ENCODE results near the gene SHISA9.

DNA sequence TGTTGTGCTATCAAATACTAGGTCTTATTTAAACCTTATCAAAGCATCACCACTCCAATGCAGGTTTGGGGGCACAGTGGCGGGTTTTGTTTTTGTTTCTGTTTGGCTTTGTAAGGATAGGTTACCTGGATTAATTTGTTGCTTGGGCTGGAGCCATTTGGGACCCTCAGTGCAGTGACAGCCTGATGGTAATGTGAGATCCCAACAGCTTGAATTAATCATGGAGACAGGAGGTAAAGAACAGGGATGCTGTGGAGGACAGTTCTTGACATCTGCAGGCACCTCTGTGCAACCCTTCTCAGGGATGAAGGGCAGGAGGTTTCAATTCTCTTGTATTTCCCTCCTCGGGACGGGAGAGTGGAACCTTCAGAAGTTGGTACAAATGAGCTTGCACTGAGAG is 40.5 kb downstream of the SHISA9 start:
- TF ChIP-seq POLR2A (IDR thresholded peaks at IDR 0.05; ENCODE audit: low read length) (no peak), GATA1 (IDR thresholded peaks at IDR 0.05; ENCODE audit: low read depth, low read length) (no peak)

Measured in erythroblast (primary cell).